HG02943 (cell line): ENCODE data around the gene INSRR.

Source experiments
- ATAC-seq: cut with Tn5 transposase; IDR thresholded peaks from one replicate; pipeline ENCODE4 v1.9.1; 2021; ENCODE audit warnings: mild to moderate bottlenecking, low read depth, moderate library complexity; ENCODE audit not compliant: unreplicated experiment

The INSRR gene

GRCh38 chr1:156853761-156854160 is 5.2 kb downstream of the INSRR start:
- ATAC-seq, result no peak

DNA sequence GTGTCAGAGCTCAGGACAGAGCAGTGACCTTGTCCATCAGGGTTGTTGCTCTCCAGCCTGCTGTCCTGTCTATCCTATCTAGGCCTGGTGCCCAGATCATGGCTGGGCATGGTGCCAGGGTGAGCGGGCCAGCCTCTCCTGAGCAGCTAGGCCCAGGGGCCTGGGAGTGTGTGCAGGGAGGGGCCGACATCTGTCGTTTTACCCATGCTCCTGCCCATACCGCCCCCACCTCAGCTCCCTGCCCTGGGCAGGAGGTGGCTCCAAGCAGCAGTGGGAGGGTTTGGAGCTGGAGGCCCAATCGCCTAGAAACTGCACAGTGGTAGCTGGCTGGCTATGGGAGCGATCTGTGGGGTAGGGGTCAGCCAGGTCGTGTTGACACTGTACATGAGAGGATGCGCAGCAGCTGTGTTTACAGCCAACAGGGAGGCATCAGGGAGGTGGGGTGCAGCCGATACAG is 6.5 kb downstream of the INSRR start:
- no peak for ATAC-seq

GRCh38 chr1:156851779-156852417 is 7.0 kb downstream of the INSRR start:
- ATAC-seq, result no peak

DNA sequence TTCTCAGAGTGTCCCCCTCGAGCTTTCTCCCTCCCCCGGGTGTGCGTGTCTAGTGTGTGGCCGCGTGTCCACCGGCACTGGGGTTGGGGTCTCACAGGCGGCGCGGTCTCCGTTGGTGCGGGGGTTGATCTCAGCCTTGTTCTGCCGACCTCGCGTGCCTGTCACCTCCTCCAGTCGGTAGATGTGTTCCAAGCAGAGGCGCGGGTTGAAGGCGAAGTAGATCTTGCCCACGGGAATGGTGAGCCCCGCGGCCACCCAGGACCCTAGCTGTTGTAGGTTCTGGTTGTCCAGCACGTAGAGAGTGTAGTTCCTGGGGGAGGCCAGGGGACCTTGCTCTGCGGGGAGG is 9.8 kb downstream of the INSRR start:
- ATAC-seq, result no peak

- no peak for ATAC-seq
These were observed 10.3 kb downstream of the INSRR start for GRCh38 chr1:156848461-156849150.

DNA sequence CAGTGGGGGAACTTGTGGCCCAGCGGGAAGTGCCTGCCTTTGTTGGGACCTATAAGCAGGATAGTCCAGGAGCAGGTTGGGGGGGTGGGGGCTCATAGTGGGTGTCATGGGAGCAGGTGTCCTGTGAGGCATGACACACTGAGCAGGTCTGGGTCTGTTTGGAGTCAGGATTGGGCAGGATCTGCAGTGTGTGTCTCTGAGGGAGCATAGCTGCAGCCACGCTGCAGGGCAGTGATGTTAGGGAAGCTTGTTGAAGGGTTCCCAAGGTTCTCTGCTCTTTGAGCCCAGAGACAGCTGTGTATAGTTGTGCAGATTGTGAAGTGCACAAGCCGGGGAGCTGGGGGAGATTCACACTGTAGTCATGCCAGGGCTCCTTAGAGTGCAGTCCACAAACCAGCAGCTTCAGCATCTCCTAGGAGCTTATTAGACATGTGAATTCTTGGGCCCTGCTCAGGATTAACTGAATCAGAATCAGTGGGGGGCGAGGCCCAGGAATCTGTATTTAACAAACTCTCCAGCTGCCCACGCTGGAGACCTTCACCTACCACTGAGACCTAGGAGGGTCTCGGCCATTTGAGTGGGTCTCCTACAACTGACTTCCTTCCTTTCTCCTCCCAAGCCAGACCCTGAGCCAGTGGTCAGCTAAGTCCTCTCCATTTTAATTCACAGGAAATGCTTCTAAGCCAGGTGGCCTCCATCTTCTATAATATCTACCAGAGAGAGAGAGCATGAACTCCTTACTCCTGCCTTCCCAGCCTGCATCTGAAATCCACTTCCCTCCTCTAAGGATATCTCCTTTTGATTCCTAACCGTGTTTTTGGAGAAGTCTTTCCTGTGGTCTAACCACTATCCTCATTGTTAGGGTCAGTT is 11.1 kb downstream of the INSRR start:
- no peak for ATAC-seq

DNA sequence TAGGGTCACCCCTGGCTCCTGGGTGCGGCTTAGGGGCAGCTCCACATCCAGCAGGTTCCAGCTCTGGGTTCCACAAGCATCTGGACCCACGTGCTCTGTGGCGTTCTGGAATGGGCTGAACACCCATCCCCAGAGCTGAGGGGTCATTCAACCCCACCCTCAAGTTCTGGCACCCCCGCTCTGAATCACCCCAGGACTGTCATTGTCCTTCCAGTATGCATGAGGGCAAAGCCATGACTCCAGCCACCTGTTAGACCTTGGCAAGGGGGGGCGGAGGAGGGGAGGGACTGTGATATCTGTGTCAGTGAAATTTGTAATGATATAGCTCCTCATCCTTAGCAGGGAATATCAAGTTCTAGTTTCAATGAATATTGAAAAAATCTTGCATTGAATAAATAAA is 12.3 kb downstream of the INSRR start:
- ATAC-seq, result no peak

DNA sequence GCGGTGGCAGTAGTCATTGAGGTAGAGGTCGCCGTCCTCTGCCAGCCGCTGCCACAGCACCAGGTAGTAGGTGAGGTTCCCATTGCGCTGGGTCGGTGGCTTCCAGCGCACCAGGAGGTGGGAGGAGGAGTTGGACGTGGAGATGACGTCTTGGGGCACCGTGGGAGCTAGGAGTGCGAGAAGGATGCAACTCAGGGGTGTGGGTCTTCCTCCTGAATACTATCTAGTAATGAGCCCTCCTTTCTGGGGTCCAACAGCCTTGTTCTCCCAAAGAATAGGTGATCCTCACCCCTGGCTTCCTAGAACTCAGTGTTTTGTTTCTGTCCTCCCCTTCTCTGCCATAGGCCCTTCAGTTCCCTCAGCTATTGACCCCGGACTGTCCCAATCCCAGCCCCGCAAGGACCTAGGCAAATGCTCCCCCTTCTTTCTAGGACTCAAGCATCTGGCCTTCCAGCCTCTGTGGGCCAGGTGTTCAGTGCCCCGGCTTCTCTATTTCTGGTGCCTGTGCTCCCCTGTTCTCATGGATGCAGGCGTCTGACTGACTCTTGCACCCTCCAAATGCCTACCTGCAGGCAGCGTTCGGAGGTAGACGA is 12.9 kb downstream of the INSRR start:
- ATAC-seq, result no peak

DNA sequence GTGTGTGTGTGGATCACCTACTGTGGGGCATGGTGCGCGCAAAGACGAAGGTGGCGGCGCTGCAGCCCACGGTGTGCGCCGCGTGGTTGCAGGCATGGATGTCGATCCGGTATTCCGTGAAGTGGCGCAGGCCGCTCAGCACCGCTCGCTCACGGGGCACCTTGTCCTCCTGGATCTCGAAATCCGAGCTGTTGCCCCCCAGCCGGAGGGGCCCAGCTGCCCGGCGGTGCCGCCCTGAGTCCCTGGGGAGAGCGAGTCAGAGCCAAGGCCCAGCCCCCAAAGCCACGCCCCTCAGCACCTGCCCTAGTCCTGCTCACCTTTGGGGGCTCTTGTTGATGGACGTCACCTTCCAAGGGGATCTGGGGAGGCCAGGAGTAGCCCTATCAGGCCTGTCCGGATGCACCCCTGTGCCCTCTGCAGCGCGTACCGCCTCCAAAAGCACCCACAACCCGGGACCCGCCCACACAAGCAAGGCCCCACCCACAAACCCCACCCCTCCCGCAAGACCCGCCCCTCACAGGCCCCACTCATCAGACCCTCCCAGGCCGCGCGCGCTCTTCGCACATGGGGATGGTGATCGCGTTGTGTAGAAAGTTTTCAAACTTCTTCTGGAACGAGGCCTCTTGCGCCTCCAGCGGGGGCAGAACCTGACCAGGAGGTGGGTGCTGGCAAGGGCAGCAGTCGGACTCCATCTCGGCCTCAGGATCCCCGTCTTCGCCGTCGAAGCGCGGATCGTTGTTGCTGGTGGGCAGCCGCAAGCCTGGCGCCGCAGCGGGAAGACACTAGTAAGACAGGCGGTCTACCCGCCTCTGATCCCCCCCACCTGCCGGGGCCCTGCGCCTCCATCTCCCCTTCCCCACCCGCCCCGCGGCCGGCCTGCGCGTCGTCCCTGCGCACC is 13.6 kb downstream of the INSRR start:
- ATAC-seq, result no peak

DNA sequence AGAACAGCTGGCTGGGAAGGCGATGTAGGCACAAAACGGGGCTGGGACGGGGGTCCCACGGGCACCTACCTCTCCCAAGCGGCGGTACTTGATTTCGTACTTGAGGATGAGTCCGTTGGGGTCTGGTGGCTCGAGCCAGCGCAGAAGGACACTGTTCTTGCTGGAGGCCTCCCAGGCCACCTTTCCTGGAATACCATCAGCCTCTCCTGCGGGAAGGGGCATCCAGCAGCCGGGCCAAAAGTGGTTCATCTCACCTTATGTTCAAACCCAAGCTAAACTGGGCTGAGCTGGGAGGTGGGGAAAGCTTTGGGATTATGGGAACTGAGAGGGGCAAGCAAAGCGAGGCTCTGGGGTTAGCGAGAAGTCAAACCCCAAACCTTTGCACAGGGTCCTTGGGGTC is 14.3 kb downstream of the INSRR start:
- ATAC-seq, result no peak

DNA sequence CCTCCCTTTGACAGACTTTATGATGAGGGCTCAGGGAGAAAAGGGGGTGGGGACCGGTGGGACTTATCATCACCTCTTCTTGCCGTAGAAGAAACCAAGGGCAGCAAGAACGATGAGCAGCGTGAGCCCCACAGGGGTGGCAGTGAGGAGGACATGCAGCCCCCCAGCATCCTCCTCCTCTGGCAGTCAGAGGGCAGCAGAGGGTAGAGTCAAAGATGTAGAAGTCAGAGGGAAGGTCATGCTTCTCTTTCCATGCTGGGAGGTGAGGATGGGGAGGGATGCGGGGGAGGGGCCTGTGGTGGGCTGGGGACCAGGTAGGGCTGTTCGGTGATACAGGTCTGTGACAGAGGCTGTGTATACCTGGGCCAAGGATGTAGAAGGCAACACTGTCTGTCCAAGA is 14.8 kb downstream of the INSRR start:
- no peak for ATAC-seq

DNA sequence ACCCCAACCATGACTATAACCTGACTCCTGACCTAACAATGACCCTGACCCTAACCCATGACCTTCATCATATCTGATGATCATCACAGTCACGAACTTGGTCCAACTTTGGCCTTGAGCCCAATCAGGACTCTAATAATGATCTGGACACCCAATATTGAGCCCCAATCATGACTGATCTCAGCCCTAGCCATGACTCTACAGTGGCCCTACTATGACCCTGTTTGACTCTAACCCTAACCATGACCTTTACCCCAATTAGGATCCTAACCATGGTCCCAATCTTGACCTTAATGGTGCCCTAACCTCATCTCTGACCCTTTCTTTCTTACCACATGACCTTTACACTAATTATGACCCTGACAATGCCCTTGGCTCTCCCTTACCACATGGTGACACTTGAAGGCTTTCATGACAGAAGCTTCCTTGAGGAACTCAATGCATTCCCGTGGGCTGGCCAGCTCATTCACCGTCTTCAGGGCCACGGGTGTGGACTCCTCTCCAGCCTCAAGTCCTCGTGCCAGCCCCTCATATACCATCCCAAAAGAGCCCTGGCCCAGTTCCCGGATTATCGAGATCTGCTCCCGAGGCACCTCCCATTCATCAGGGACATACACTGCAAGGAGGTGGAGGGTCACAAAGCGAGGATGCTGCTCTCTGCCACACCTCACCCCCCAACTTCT is 16.2 kb downstream of the INSRR start:
- ATAC-seq, result no peak

GRCh38 chr1:156841295-156841855 is 17.5 kb downstream of the INSRR start:
- no peak for ATAC-seq

GRCh38 chr1:156840898-156841279 is 18.0 kb downstream of the INSRR start:
- no peak for ATAC-seq

GRCh38 chr1:156840186-156840897 is 18.6 kb downstream of the INSRR start:
- ATAC-seq, result no peak

- no peak for ATAC-seq
These were observed 19.3 kb downstream of the INSRR start for GRCh38 chr1:156839426-156840109.

- ATAC-seq, result no peak
These were observed 19.9 kb downstream of the INSRR start for GRCh38 chr1:156838972-156839371.

DNA sequence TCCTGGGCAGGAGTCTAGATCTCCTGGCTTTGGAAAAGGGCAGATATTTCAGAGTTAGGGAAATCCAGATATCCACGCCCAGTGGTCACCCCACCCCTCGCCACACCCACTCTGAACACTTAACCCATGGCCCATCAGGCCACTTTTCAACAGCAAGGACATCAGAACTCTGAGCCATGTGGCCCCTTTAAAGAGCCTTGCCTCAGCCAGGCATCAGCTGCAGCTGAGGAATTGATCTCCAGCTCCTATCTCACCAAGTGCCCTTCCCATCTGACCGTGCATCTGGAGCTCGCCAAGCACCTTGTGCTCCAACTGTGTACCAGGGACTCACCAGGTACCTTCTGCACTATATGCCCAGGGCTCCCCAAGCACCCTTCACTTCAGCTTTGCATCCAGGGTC is 22.0 kb downstream of the INSRR start:
- ATAC-seq, result no peak
